Psoas muscle (tissue), 8 donors: ENCODE data around the gene RAPGEF5. TPM values are rescaled to one million over a fixed set of nuclear protein-coding genes. Genes with fewer than 3 reads are reported as not detected.

Source experiments
- ATAC-seq, 4 donors: fragments of 200-7000 bp; cut with Tn5 transposase; one replicate each; pipeline ENCODE4 v1.9.1; 2020; ENCODE audit warnings: moderate library complexity in 3 of 4, mild to moderate bottlenecking in 2 of 4
- DNase-seq, 2 donors: peaks; one replicate each; pipeline ENCODE4 v3.0.0-alpha.2; 2020
- H3K27ac ChIP-seq: fragments of 200-600 bp; one replicate; pipeline ENCODE4 v1.8.0; 2022
- H3K27me3 ChIP-seq, 3 donors: fragments of 200-600 bp in 1 of 3; one replicate each; pipeline versions ENCODE4 v1.6.1 to v1.8.0; 2013 to 2022; ENCODE audit warnings: low read length in 2 of 3, mild to moderate bottlenecking in 2 of 3, moderate library complexity in 1 of 3; ENCODE audit not compliant: insufficient read depth in 3 of 3
- H3K36me3 ChIP-seq, 2 donors: fragments of 200-600 bp in 1 of 2; one replicate each; pipeline versions ENCODE4 v1.6.1 to v1.8.0; 2013 to 2022; ENCODE audit warnings: low read depth in 1 of 2, mild to moderate bottlenecking in 1 of 2, moderate library complexity in 1 of 2; ENCODE audit not compliant: insufficient read depth in 1 of 2
- H3K4me1 ChIP-seq: fragments of 200-600 bp; one replicate; pipeline ENCODE4 v1.8.0; 2022
- H3K4me3 ChIP-seq: fragments of 200-600 bp; one replicate; pipeline ENCODE4 v1.8.0; 2022; ENCODE audit warnings: mild to moderate bottlenecking
- H3K9me3 ChIP-seq: fragments of 200-600 bp; one replicate; pipeline ENCODE4 v1.8.0; 2022
- CTCF ChIP-seq: fragments of 200-600 bp; IDR thresholded peaks from one replicate; pipeline ENCODE4 v1.8.0; 2022; ENCODE audit warnings: antibody characterized with exemption
- WGBS, 3 donors: extraction: QIAGEN DNeasy Blood & Tissue Kit; methylation state at CpG; one replicate each; pipeline versions ENCODE4 v1.1.6 to v1.1.7; 2013; 5-methylcytosine and 5-hydroxymethylcytosine counted together
- intact Hi-C, 2 donors: fragments of 100-400 bp; cut with DNase I; formaldehyde crosslinking; loops; one replicate each; pipeline versions ENCODE4 v1.11.0 to v1.14.2; 2022
- polyA plus RNA-seq, 3 donors: library from polyadenylated mRNA; stranded (reverse); fragments of 200-250 nt; gene quantifications; one replicate each; pipeline ENCODE4 v1.2.3, GENCODE V29; 2013
- total RNA-seq, 4 donors: library from RNA; stranded (reverse); fragmentation: NEBNext Ultra II Directional in 2 of 4; extraction: Animal tissue kit (Norgen Biotek cat#: 25700) in 2 of 4; gene quantifications; one replicate each; pipeline versions ENCODE4 v1.2.1 to v1.2.4, GENCODE V29; 2021 to 2023
- donor health status: healthy with polysubstance abuse.
- donor health status: DM: no; HTN: no; CAD: no; lungs with moderate emphysema.
- donor health status: Bipolar disorder and iron deficiency.
- donor health status: healthy.
- donor health status: DM: yes; HTN: yes; CAD: no.
- donor health status: DM: no; HTN: no; CAD: no.
- donor health status: DM: no; HTN: no; CAD: no.
- donor health status: DM: yes; HTN: yes; CAD: no.

The RAPGEF5 gene
- total and polyA plus RNA-seq, 7 donors = 2.6 to 10.8 (median 5.5) TPM

- ATAC-seq (no peak), DNase-seq (no peak)
- no peak overlapping the region for H3K4me3 ChIP-seq
- 60 to 79% (median 69%) methylated on average over 2 of the region's 2 CpGs for WGBS, 3 donors
- no peaks in the 10 kb centered on the region for H3K36me3 ChIP-seq
- TF ChIP-seq CTCF = no peak
- H3K27ac ChIP-seq = no peak overlapping the region
- no peaks in the 10 kb centered on the region for H3K27me3 ChIP-seq
- H3K9me3 ChIP-seq = no peaks in the 10 kb centered on the region
- no peaks in the 10 kb centered on the region for H3K4me1 ChIP-seq
- intact Hi-C loops = no loop called here
These were observed 104.9 kb downstream of the RAPGEF5 start for GRCh38 chr7:22252016-22252415.

GRCh38 chr7:22251281-22251680 is 105.7 kb downstream of the RAPGEF5 start:
- Histone ChIP-seq H3K4me3 (no peak overlapping the region), H3K27me3 (no peaks in the 10 kb centered on the region), H3K4me1 (no peaks in the 10 kb centered on the region), H3K9me3 (peaks cover 5% of the 10 kb centered on the region), H3K27ac (no peak overlapping the region), H3K36me3 (no peaks in the 10 kb centered on the region)
- WGBS, 3 donors = 83 to 88% (median 87%) methylated on average over 2 of the region's 2 CpGs
- ATAC-seq (no peak), DNase-seq (no peak)
- intact Hi-C loops = no loop called here
- TF ChIP-seq CTCF = no peak

GRCh38 chr7:22250390-22250789 is 106.6 kb downstream of the RAPGEF5 start:
- H3K27ac ChIP-seq = no peak overlapping the region

GRCh38 chr7:22248111-22248809 is 108.7 kb downstream of the RAPGEF5 start:
- intact Hi-C loops = no loop called here
- TF ChIP-seq CTCF = no peak
- H3K4me3 ChIP-seq = no peak overlapping the region
- no peaks in the 10 kb centered on the region for H3K36me3 ChIP-seq
- 73 to 79% (median 76%) methylated on average over 7 of the region's 7 CpGs for WGBS, 3 donors
- ATAC-seq (no peak), DNase-seq (no peak)
- H3K27me3 ChIP-seq = no peaks in the 10 kb centered on the region
- no peaks in the 10 kb centered on the region for H3K4me1 ChIP-seq
- H3K9me3 ChIP-seq = peaks cover 12% of the 10 kb centered on the region
- no peak overlapping the region for H3K27ac ChIP-seq

More at GRCh38 chr7:22250390-22250789, 106.6 kb downstream of the RAPGEF5 start:
- H3K9me3 ChIP-seq = peaks cover 12% of the 10 kb centered on the region
- intact Hi-C loops = no loop called here
- WGBS, 3 donors = 62 to 76% (median 72%) methylated on average over 4 of the region's 4 CpGs
- DNase-seq (no peak), ATAC-seq (no peak)
- no peak overlapping the region for H3K4me3 ChIP-seq
- no peaks in the 10 kb centered on the region for H3K36me3 ChIP-seq
- H3K27me3 ChIP-seq = no peaks in the 10 kb centered on the region
- no peaks in the 10 kb centered on the region for H3K4me1 ChIP-seq
- no peak for TF ChIP-seq CTCF
